Fibroblast of gingiva (primary cell): ENCODE results near the gene ANAPC10.
"Not testable (repeated sequence)": the region's sequence is repeated elsewhere in the genome, so short reads cannot be mapped to it uniquely, and the experiment has no call there.

Experiments used
- DNase-seq: peaks from one replicate; pipeline ENCODE4 v3.0.0-alpha.2; 2011; ENCODE audit warnings: low read depth

Gene ANAPC10, protein sequence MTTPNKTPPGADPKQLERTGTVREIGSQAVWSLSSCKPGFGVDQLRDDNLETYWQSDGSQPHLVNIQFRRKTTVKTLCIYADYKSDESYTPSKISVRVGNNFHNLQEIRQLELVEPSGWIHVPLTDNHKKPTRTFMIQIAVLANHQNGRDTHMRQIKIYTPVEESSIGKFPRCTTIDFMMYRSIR

GRCh38 chr4:145097821-145098674 lies at the start of gene ANAPC10, which contains the start of gene ABCE1:
TSS of gene ANAPC10 (minus strand) at chr4:145098196. CDS start at chr4:145096099, 2,097 bp downstream.
TSS of gene ABCE1 (plus strand) at chr4:145098311. CDS start at chr4:145104413, 6,102 bp downstream.
- peak; percentile 98 for DNase-seq

DNA sequence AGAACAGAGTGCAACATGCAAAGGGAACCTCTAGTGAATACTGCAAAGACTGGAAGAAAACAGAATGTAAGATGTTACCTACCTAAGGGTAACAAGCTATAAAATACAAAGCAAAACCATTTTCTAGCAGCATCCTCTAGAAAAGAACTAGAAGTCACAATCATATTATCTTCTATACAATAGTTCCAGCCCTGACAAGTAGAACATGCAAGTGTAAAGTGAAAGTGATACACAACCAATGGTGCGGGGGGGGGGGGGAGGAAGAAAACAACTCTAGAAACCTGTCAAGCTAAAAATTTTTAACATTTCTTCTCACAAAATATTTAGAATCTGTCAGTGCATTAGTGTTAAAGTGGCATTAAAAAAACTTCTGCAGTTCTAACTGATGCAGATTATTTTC lies 38.2 kb upstream of the ANAPC10 start:
- DNase-seq = not testable (repeated sequence)

GRCh38 chr4:145132511-145133098 lies 34.6 kb upstream of the ANAPC10 start:
- no peak for DNase-seq

DNA sequence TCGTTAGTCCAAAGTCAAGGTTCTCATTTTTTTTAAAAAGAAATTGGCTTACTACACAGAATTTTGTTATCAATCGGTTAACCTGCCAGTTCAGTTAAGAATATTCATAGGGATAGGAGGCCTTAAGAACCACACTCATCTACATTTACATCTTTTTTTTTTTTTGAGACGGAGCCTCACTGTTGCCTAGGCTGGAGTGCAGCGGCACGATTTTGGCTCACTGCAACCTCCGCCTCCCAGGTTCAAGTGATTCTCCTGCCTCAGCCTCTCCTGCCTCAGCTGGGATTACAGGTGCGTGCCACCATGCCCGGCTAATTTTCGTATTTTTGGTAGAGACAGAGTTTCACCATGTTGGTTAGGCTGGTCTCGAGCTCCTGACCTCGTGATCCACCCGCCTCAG lies 33.9 kb upstream of the ANAPC10 start:
- DNase-seq = no peak

GRCh38 chr4:145130788-145131399 lies 32.9 kb upstream of the ANAPC10 start:
- DNase-seq = peak; percentile 94

DNA sequence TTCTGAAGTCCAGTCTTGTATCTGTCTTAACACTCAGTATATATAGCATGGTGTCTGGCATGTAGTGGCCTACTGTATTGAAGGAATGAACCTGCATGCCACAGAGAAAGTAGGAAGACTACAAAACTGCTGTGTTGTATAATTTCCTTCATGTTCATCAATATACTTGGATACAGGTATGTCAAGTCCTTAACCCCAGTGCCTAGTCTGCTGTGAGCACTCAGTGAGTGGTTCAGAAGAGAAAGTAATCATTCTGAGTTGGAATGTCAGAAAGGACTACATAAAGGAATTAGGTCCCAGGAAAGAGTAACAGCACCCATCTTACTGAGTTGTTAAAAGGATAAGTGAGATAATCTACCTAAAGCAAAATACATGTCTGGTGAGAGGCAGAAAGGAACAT lies 32.1 kb upstream of the ANAPC10 start:
- no peak for DNase-seq

- DNase-seq = no peak
Measured at GRCh38 chr4:145125396-145125795, 27.4 kb upstream of the ANAPC10 start.

DNA sequence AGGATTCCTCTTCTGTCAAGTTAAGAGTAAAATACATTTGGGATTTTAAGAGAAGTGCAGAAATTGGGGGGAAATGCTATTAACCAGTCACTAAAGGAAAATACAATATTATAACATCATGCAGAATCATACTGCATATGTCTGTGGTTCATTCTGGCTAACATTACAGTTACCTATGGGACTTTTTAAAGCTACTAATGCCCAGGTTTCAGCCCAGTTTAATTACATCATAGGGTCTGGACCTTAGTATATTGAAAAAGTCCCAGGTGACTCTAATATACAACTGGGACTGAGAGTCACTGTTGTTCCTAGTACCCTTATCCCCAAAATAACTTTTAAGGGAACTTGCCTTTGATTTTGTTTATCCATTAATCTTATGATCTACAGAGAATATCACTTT lies 10.1 kb upstream of the ANAPC10 start:
- no peak for DNase-seq

DNA sequence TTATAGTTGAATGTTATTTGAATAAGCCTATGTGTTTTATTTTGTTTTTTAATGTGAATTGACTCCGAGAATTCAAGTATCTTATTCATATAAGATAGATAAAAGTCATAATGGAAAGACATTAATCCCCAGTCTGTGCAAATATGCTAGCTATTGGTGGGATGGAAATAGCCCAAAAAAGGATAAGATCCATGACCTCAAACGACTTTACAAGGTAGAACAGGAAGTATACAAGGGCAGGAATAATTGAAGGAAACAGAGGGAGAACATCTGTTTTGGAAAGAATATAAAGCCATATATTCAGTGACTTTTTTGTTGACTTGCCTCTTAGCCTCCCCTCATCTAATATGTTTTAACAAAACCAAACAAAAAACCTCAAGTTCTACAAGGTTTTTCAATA lies 9.1 kb upstream of the ANAPC10 start:
- no peak for DNase-seq

- DNase-seq = no peak
Measured at GRCh38 chr4:145103496-145103895, 5.5 kb upstream of the ANAPC10 start.

GRCh38 chr4:145102619-145103018 lies 4.6 kb upstream of the ANAPC10 start:
- DNase-seq = no peak

- peak; percentile 80 for DNase-seq
Measured at GRCh38 chr4:145101091-145101490, 3.1 kb upstream of the ANAPC10 start.

DNA sequence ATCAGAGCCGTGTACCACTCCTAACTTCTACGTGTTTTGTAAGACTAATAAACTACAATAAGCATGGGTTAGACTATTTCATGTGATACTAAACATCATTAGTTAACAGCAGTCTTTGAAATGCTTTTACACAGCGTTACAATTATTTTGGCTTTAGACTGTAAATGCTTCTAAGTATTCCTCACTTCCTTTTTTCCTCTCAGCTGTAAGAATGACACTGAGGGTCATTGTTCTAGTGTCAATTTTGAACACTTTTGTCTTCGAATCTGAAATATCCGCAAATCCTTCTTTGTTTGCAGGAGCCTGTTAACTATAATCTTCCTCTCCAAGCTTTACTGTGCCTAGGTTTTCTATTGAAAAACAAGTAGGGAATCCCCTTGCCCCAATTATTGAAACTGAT lies 1.7 kb upstream of the ANAPC10 start:
- DNase-seq = no peak

DNA sequence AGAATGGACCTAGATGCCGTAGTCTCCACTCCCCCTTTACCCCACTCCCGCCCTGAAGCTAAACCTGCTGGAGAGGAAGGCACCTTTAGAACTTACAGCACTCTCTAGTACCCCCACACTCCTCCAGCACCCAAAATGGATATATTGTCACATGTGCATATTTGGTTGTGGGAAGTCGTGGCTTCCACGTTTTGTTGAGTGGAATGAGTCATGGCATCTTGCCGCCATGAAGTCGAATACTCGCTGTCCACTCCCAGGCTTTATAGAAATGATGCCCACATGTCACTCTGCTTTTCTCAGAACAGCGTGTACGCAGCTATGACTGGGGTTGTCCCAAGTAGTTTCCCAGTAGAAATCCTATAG lies 660 bp upstream of the ANAPC10 start:
- DNase-seq = peak; percentile 49

GRCh38 chr4:145097331-145097820 lies 620 bp downstream of the ANAPC10 start:
- no peak for DNase-seq

GRCh38 chr4:145093638-145094037 lies 4.4 kb downstream of the ANAPC10 start:
- no peak for DNase-seq

- no peak for DNase-seq
Measured at GRCh38 chr4:145090380-145090779, 7.6 kb downstream of the ANAPC10 start.

DNA sequence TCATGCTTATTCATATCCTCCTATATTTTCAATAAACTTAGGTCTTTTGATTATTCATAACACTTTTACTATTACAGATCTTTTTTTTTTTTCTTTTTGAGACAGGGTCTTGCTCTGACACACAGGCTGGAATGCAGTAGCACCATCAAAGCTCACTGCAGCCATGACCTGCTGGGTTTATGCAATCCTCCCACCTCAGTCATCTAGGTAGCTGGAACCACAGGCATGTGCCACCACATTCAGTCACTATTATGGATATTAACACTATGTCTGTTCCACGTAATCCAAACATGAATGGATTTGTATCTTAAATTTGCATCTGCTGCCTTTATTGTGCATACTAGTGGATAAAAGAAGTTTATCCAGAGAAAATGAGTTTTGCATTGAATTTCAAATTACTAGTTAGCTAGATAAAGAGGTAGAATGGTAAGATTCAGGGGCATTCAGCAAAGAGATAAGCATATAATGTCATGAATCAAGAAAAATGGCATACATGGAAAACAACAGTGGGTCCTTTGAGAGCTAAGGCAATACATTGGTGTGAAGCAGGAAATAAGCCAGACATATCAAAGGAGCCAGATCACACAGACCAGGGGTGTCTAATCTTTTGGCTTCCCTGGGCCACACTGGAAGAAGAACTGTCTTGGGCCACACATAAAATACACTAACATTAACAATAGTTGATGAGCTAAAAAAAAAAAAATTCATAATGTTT lies 13.9 kb downstream of the ANAPC10 start:
- no peak for DNase-seq

GRCh38 chr4:145081756-145082155 lies 16.2 kb downstream of the ANAPC10 start:
- no peak for DNase-seq

DNA sequence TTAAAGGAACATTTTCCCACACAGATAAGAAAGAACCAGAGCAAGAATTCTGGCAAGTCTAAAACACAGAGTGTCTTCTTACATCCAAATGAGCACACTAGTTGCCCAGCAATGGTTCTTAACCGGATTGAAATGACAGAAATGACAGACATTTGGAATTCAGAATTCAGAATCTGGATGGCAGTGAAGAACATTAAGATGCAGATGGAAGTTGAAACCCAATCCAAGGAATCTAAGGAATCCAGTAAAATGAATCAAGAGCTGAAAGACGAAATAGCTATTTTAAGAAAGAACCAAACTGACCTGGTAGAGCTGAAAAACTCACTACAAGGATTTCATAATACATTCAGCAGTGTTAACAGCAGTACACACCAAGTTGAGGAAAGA lies 21.5 kb downstream of the ANAPC10 start:
- DNase-seq = peak; percentile 50

GRCh38 chr4:145075742-145076468 lies 22.1 kb downstream of the ANAPC10 start:
- no peak for DNase-seq
